ENCODE results near the gene ASS1. TPM values are rescaled to one million over a fixed set of nuclear protein-coding genes. Genes with fewer than 3 reads are reported as not detected.

ASS1 gene
- total and polyA plus RNA-seq, 2 of the 13 experiments (the other 11 are each of a cell fraction or from before 2014, with no cell fraction given) = 77.6 to 122 TPM

DNA sequence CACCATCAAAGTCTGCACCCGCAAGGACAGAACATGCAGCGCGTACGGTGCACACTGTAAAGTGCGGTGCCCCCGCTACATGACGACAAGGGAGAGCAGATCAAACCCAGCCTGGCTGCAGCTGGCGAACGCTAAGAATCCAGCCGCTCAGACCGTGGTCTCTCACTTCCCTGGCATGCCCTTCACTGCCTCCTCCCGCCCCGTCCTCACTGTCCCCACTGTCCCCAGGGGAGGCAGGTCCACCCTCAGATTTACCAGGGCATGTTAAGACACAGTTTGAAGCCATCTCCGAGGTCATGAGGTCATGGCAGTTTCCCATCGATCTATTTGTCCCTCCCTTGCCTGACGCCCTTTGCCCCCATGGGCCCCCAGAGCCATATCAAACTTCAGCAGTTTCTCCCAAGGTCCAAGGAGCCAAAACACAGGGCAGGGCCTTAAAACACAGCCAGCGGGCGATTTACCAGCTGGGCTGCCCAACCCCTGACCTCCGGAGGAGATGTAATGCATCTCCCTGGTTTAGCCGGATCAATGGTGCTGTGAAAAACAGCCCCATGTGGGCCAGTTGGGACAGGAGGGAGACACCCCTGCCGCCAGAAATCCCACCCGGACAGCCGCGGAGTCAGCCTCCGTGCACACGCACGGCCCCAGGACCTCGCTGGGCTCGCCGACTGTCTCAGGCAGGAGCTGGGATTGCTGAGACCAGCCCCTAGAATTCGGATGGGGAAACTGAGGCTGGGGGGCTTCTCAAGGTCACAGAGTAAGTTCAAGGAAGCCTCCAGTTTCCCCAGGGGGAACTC is 82.3 kb downstream of the ASS1 start (continued):
- TF ChIP-seq, protein P1, sequence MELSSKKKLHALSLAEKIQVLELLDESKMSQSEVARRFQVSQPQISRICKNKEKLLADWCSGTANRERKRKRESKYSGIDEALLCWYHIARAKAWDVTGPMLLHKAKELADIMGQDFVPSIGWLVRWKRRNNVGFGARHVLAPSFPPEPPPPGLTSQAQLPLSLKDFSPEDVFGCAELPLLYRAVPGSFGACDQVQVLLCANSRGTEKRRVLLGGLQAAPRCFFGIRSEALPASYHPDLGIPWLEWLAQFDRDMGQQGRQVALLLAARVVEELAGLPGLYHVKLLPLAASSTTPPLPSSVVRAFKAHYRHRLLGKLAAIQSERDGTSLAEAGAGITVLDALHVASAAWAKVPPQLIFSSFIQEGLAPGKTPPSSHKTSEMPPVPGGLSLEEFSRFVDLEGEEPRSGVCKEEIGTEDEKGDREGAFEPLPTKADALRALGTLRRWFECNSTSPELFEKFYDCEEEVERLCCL (CRISPR knock-in tag; IDR thresholded peaks at IDR 0.05; ENCODE audit: borderline replicate concordance) = no peak
- TF ChIP-seq MEIS1 (CRISPR knock-in tag; IDR thresholded peaks at IDR 0.05; ENCODE audit: borderline replicate concordance) (peak; percentile 91), ZNF292 (CRISPR knock-in tag; IDR thresholded peaks at IDR 0.05; ENCODE audit: borderline replicate concordance, low read depth) (peak; percentile 96), MEF2D (CRISPR knock-in tag; IDR thresholded peaks at IDR 0.05) (no peak), ESRRA (CRISPR knock-in tag; IDR thresholded peaks at IDR 0.05; ENCODE audit: low read depth) (peak; percentile 90), PAWR (CRISPR knock-in tag; IDR thresholded peaks at IDR 0.05; ENCODE audit: borderline replicate concordance) (no peak), EHMT2 (IDR thresholded peaks at IDR 0.05; ENCODE audit: borderline replicate concordance, low read depth, low read length) (no peak), NCOA2 (CRISPR knock-in tag; IDR thresholded peaks at IDR 0.05) (peak; percentile 86), ZNF768 (CRISPR knock-in tag; IDR thresholded peaks at IDR 0.05) (no peak), JARID2 (CRISPR knock-in tag; IDR thresholded peaks at IDR 0.05; ENCODE audit: insufficient replicate concordance) (no peak), ZNF607 (CRISPR knock-in tag; IDR thresholded peaks at IDR 0.05; ENCODE audit: borderline replicate concordance) (no peak), PITX1 (CRISPR knock-in tag; IDR thresholded peaks at IDR 0.05) (peak; percentile 88; the same call in 1 of the 2 replicates), TCF7 (IDR thresholded peaks at IDR 0.05; ENCODE audit: low read depth) (peak; percentile 22; the same call in 1 of the 2 replicates), KAT7 (CRISPR knock-in tag; IDR thresholded peaks at IDR 0.05; ENCODE audit: borderline replicate concordance) (0 out of 2 replicates have a peak, but pooled peaks have one; percentile 58), MZF1 (CRISPR knock-in tag; IDR thresholded peaks at IDR 0.05; ENCODE audit: borderline replicate concordance) (no peak), ETV6 (CRISPR knock-in tag; conservative IDR thresholded peaks at IDR 0.05) (no peak; the same call in 1 of the 2 replicates)
- TF ChIP-seq, protein P2, sequence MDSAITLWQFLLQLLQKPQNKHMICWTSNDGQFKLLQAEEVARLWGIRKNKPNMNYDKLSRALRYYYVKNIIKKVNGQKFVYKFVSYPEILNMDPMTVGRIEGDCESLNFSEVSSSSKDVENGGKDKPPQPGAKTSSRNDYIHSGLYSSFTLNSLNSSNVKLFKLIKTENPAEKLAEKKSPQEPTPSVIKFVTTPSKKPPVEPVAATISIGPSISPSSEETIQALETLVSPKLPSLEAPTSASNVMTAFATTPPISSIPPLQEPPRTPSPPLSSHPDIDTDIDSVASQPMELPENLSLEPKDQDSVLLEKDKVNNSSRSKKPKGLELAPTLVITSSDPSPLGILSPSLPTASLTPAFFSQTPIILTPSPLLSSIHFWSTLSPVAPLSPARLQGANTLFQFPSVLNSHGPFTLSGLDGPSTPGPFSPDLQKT (CRISPR knock-in tag; IDR thresholded peaks at IDR 0.05; ENCODE audit: borderline replicate concordance) = no peak
- TF ChIP-seq, protein P3, sequence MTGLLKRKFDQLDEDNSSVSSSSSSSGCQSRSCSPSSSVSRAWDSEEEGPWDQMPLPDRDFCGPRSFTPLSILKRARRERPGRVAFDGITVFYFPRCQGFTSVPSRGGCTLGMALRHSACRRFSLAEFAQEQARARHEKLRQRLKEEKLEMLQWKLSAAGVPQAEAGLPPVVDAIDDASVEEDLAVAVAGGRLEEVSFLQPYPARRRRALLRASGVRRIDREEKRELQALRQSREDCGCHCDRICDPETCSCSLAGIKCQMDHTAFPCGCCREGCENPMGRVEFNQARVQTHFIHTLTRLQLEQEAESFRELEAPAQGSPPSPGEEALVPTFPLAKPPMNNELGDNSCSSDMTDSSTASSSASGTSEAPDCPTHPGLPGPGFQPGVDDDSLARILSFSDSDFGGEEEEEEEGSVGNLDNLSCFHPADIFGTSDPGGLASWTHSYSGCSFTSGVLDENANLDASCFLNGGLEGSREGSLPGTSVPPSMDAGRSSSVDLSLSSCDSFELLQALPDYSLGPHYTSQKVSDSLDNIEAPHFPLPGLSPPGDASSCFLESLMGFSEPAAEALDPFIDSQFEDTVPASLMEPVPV (CRISPR knock-in tag; IDR thresholded peaks at IDR 0.05) = no peak
- TF ChIP-seq, protein P4, sequence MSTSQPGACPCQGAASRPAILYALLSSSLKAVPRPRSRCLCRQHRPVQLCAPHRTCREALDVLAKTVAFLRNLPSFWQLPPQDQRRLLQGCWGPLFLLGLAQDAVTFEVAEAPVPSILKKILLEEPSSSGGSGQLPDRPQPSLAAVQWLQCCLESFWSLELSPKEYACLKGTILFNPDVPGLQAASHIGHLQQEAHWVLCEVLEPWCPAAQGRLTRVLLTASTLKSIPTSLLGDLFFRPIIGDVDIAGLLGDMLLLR (CRISPR knock-in tag; IDR thresholded peaks at IDR 0.05) = peak; percentile 67; the same call in 1 of the 2 replicates
- TF ChIP-seq, protein P5, sequence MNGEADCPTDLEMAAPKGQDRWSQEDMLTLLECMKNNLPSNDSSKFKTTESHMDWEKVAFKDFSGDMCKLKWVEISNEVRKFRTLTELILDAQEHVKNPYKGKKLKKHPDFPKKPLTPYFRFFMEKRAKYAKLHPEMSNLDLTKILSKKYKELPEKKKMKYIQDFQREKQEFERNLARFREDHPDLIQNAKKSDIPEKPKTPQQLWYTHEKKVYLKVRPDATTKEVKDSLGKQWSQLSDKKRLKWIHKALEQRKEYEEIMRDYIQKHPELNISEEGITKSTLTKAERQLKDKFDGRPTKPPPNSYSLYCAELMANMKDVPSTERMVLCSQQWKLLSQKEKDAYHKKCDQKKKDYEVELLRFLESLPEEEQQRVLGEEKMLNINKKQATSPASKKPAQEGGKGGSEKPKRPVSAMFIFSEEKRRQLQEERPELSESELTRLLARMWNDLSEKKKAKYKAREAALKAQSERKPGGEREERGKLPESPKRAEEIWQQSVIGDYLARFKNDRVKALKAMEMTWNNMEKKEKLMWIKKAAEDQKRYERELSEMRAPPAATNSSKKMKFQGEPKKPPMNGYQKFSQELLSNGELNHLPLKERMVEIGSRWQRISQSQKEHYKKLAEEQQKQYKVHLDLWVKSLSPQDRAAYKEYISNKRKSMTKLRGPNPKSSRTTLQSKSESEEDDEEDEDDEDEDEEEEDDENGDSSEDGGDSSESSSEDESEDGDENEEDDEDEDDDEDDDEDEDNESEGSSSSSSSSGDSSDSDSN (CRISPR knock-in tag; IDR thresholded peaks at IDR 0.05) = peak; percentile 80
- TF ChIP-seq, protein P6, sequence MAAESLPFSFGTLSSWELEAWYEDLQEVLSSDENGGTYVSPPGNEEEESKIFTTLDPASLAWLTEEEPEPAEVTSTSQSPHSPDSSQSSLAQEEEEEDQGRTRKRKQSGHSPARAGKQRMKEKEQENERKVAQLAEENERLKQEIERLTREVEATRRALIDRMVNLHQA (CRISPR knock-in tag; IDR thresholded peaks at IDR 0.05) = no peak

Data from HepG2 (cell line).